MM.1S (cell line): ENCODE results near the gene IFITM1.

Experiments used
- CTCF ChIP-seq: fragments of 300-600 bp; sonication (generic); IDR thresholded peaks from 2 replicates; pipeline ENCODE4 v1.5.1; 2016; ENCODE audit warnings: antibody characterized with exemption, low read length, mixed read lengths
- EZH2 ChIP-seq: fragments of 300-600 bp; sonication (generic); optimal IDR thresholded peaks from 2 replicates; pipeline ENCODE3; 2017; ENCODE audit warnings: low read depth, mild to moderate bottlenecking, antibody characterized with exemption, low read length, mixed read lengths
- EZH2phosphoT487 ChIP-seq: fragments of 300-600 bp; sonication (generic); IDR thresholded peaks from 2 replicates; pipeline ENCODE4 v1.6.1; 2018; ENCODE audit warnings: antibody characterized with exemption, low read length

- TF ChIP-seq CTCF (no peak), EZH2 (no peak), EZH2phosphoT487 (no peak)
These were observed 1.6 kb upstream of the IFITM1 start for GRCh38 chr11:312092-312816.
